Vagina (tissue), 2 donors: Measurements from ENCODE around the gene PDE4DIP. TPM values are rescaled to one million over a fixed set of nuclear protein-coding genes. Genes with fewer than 3 reads are reported as not detected.
"Not testable (repeated sequence)": the region's sequence is repeated elsewhere in the genome, so short reads cannot be mapped to it uniquely, and the experiment has no call there.

Experiments used
- DNase-seq, 2 donors: peaks; one replicate each; pipeline ENCODE4 v3.0.0-alpha.2; 2017; ENCODE audit errors: extremely low spot score in 2 of 2
- H3K27ac ChIP-seq: fragments of 200-600 bp; sonication (generic); one replicate; pipeline ENCODE4 v1.5.1; 2019
- H3K27me3 ChIP-seq: fragments of 200-600 bp; sonication (generic); one replicate; pipeline ENCODE4 v1.5.1; 2019
- H3K36me3 ChIP-seq, 2 donors: fragments of 200-600 bp; sonication (generic); one replicate each; pipeline ENCODE4 v1.5.1; 2017 to 2019
- H3K4me1 ChIP-seq: fragments of 200-600 bp; sonication (generic); one replicate; pipeline ENCODE4 v1.5.1; 2019
- H3K4me3 ChIP-seq, 2 donors: fragments of 200-600 bp; sonication (generic); 1 replicate in 1 of 2; 2 replicates in 1 of 2; pipeline ENCODE4 v1.5.1; 2016 to 2019
- H3K9me3 ChIP-seq: fragments of 200-600 bp; sonication (generic); one replicate; pipeline ENCODE4 v1.5.1; 2019
- intact Hi-C: fragments of 100-400 bp; cut with DNase I; formaldehyde crosslinking; loops from one replicate; pipeline ENCODE4 v1.15.1; 2023
- total RNA-seq: library from RNA; depleted of rRNA; stranded (reverse); fragments of >200 nt; gene quantifications from one replicate; pipeline ENCODE4 v1.2.3, GENCODE V29; 2016

Gene PDE4DIP
- total RNA-seq, 1 donor from 2014 or later = 32.4 TPM

DNA sequence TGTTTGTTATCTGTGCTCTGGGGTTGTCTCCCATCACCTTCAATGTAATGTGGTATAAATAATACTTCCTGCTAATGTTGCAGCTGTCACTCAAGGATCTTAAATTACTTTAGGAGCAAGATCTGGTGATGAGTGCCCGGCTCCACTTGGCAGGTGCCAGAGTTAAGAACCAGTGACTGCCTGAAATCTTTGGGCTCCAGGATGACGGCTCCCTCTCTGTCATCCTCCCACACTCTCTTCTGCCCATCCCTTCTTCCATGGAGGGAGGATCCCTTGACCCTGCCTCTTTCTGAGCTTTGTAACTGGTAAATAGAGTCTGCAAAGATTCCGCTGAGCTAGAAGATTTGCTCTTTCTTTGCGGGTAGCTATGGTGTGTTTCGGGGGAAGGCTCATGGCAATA is 44.4 kb downstream of the PDE4DIP start:
- H3K4me3 ChIP-seq, H3K4me1 ChIP-seq, H3K27ac ChIP-seq, DNase-seq, H3K9me3 ChIP-seq, intact Hi-C loops, H3K36me3 ChIP-seq, H3K27me3 ChIP-seq: not testable (repeated sequence)

DNA sequence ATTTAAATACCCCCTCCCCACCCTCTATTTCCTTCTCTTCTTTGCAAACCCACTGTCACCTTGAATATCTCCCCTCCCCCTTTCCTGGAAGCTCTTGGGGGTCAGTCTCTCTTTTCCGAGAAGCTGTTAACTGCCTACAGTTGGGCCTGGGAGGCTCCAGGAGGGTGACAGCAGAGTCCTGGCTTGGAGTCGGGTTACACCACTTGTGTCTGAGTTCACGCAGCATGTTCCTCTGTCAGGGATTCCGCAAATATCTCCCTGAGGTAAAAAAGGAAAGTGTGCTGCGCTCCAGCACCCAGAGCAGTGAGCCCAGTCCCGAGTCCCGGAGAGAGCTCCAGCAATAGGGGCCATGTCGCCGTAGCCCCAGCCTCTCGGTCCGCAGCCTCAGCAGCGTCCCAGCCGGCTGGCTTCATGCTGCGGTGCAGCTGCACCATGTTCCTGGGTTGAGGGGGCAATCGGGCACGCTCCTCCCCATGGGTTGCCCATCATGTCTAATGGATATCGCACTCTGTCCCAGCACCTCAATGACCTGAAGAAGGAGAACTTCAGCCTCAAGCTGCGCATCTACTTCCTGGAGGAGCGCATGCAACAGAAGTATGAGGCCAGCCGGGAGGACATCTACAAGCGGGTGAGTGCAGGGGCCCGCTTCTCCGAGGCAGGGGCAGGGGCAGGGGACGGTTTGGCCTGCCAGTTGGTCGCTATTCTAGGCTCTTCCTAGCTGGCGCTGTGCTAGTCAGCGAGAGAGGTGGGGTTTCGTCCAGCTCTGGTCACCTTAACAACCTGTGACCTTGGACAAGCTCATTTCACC is 45.2 kb downstream of the PDE4DIP start:
- intact Hi-C loops, H3K27ac ChIP-seq, H3K4me1 ChIP-seq, H3K36me3 ChIP-seq, H3K4me3 ChIP-seq, DNase-seq, H3K9me3 ChIP-seq, H3K27me3 ChIP-seq: not testable (repeated sequence)

DNA sequence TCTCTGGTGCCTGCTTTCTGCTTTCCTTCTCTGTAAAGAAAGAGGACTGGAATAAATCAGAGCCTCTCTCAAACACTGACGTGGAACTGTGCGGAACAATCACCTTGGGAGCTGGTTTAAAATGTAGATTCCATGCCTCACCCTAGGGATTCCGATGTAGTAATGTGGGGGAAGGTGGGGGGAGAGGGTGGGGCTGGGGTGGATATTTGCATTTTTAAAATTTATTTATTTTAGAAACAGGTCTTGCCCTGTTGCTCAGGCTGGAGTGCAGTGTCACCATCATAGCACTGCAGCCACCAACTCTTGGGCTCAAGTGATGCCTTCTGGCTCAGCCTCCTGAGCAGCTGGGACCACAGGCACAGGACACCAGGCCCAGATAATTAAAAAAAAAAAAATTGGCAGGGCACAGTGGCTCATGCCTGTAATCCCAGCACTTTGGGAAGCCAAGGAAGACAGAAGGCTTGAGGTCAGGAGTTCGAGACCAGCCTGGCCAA is 45.9 kb downstream of the PDE4DIP start:
- H3K4me3 ChIP-seq, DNase-seq, H3K9me3 ChIP-seq, H3K4me1 ChIP-seq, H3K27ac ChIP-seq, H3K27me3 ChIP-seq, H3K36me3 ChIP-seq, intact Hi-C loops: not testable (repeated sequence)

DNA sequence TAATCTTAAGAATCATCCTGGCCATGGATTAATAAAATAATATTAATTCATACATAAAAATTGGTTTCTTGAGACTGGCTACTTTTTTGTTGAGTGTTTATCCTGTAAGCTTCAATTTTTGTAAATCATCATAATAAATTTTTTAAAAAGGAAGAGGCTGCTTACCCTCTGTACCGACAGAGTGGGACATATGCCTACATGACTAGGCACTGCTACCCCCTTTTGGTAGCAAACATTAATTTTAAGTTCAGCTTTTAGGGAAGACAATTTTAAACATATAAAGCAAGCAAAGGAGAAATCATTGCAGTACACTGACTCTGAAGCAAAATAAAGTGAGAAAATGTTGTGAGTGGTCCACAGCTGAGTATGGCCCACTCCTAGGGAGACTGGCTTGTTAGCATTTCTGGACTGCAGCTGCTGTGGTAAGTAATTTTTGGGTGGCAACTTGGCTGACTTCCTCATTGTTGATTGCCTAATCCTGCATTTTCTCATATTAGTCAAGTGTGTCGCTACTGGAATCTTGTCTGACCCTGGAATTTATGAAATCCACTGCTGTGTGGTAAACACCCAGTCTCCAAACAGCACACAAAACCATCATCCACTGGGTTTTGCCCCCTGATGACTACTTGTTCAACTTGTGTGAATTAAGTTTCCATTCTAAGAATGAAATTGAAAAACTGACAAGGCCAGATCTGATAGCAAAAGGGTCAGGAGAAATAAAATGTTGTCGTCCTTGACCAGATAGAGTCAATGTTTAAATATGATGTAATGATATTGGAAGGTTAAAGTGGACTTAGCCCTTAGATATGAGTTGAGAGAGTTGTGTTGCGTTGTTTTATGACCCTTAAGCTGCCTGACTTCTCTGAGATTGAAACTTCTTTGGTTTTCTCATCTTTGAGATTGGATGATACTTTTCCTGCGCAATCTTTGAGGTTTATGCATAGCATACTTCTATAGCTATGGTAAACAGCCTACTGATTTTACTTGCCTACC is 50.4 kb downstream of the PDE4DIP start:
- DNase-seq, H3K4me1 ChIP-seq, H3K36me3 ChIP-seq, H3K27ac ChIP-seq, H3K27me3 ChIP-seq, H3K9me3 ChIP-seq, intact Hi-C loops, H3K4me3 ChIP-seq: not testable (repeated sequence)

DNA sequence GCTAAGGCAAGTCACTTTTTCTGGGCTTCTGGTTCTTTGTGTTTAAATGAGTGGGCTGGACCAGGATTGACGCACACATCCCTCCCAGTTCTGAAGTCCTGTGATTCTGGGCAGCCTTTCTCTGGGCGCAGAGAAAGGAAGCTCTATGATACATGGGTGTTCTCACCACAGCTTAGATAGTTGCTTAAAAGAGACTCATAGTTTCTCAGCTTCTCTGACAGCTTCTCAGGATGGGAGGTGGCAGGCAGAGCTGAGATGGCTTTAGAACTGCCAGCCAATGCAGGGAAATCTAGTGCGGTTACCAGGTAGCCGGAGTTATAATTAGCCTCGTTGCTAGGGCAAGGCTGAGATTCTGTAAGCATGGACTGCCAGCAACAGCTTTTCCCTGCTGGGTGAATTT is 55.8 kb downstream of the PDE4DIP start:
- intact Hi-C loops, H3K4me3 ChIP-seq, H3K9me3 ChIP-seq, H3K27me3 ChIP-seq, H3K27ac ChIP-seq, DNase-seq, H3K36me3 ChIP-seq, H3K4me1 ChIP-seq: not testable (repeated sequence)

DNA sequence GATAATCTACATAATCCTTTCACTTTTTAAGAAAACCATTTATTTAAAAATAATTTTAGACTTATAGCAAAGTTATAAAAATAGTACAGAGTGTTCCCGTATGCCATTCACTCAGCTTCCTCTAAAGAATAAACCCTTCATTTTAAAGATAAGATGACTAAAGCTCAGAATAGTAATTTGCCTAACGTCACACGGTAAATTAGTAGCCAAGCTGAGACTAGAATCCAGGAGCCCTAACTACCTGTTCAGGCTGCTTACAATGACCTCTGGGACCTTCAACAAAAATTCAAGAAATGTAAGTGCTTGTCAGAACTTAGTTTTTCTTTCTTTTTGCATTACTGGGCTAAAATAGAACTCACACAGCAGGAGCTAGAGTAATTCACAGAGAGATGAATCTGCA is 56.5 kb downstream of the PDE4DIP start:
- H3K27me3 ChIP-seq, H3K4me3 ChIP-seq, H3K36me3 ChIP-seq, intact Hi-C loops, H3K4me1 ChIP-seq, H3K9me3 ChIP-seq, DNase-seq, H3K27ac ChIP-seq: not testable (repeated sequence)

DNA sequence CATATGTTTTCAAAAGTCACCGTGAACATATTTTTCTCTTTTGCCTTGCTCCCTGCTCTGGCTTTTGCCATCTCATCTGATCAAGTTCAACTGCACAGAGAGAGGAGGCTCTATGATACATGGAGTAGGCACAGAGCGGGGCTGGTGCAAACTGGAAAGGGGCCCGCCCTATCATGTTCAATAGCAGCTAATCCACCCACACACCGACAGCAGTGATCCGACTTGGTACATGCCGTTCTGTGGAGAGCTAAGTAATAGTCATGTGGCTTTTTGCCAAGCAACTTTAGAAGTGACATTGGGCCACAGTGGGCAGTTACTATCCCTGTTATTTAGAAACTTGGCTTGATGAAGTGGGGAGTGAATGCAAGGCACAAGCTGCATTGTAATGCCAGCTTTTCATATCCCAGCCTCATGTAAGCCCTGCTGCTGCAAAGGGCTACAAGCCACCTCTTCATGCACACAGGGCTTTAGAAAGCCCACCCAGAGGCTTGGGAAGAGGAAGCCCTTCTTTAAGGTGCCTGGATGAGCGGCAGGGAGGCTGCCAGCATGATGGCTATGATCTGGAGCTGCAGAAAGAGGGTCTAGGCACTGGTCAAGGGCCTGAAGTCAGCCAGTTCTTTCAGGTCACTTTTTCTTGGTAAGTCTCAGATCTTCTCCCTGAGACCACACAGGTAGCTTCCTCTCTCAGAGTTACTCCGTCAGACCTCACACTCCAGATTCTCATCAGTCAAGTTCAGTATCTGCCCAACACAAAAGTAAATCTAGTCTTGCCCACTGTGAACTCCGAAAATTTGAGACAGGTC is 57.1 kb downstream of the PDE4DIP start:
- DNase-seq, H3K36me3 ChIP-seq, H3K9me3 ChIP-seq, H3K4me3 ChIP-seq, intact Hi-C loops, H3K27ac ChIP-seq, H3K27me3 ChIP-seq, H3K4me1 ChIP-seq: not testable (repeated sequence)

DNA sequence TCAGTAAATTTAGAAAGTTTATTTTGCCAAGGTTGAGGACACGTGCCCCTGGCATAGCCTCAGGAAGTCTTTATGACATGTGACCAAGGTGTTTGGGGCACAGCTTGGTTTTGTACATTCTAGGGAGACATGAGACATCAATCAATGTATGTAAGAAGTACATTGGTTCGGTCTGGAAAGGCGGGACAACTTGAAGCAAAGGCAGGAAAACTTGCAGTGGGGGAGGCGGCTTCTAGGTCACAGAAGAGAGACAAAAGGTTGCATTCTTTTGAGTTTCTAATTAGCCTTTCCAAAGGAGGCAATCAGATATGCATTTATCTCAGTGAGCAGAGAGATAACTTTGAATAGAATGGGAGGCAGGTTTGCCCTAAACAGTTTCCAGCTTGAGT is 57.7 kb downstream of the PDE4DIP start:
- H3K36me3 ChIP-seq, DNase-seq, H3K27me3 ChIP-seq, H3K4me1 ChIP-seq, H3K4me3 ChIP-seq, H3K27ac ChIP-seq, H3K9me3 ChIP-seq, intact Hi-C loops: not testable (repeated sequence)

DNA sequence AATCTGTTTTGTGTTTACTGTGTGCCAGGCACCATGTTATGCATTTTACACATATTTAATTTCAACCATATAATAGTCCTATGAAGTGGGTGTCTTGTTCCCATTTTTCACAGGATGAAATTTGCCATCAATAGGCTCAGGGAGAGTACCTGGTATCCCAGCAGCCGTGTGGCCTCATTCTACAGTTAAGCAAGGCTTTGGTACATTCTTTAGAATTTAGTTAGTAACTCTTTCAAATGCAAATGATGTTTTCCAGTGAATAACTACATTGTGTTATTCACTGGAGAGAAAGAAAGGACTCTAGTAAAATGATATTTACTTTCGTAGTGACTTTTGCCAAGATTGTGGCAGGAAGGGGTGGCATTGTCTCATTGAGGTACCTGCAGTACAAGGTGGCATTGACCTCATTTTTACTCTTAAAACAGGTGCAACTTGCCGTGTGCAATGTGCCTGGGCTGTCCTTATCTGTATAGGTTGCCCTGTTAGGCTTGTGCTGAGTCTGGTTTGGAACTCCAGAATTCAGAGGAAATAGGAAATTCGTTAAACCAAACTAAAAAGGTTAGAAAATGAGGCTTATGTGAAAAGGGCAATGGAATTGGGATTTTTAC is 65.1 kb downstream of the PDE4DIP start:
- intact Hi-C loops, DNase-seq, H3K27me3 ChIP-seq, H3K36me3 ChIP-seq, H3K4me1 ChIP-seq, H3K9me3 ChIP-seq, H3K4me3 ChIP-seq, H3K27ac ChIP-seq: not testable (repeated sequence)

DNA sequence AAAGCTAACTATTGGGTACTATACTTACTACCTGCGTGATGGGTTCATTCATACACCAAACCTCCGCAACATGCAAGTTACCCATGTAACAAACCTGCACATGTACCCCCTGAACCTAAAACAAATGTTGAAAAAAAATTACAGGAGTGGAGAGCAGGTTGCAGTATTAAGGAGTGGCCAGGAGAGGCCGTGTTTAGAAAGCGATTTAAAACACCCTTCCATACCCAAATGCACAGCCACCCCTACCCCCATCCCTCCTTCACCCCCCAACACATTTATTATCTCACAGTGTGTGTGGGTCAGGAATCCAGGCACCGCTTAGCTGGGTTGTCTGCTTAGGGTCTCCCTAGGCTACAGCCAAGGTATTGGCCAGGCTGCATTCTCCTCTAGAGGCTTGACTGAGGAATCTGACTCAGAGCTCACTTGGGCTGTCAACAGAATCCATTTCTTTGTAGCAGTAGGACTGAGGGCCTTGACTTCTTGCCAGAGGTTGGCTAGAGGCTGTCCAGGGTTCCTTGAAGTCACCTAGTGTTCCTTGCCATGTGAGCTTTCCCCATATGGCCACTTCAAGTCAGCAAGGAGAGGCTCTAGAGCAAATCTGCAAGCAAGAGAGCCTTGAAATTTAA is 67.2 kb downstream of the PDE4DIP start:
- H3K27me3 ChIP-seq, H3K4me3 ChIP-seq, DNase-seq, H3K27ac ChIP-seq, intact Hi-C loops, H3K4me1 ChIP-seq, H3K9me3 ChIP-seq, H3K36me3 ChIP-seq: not testable (repeated sequence)

DNA sequence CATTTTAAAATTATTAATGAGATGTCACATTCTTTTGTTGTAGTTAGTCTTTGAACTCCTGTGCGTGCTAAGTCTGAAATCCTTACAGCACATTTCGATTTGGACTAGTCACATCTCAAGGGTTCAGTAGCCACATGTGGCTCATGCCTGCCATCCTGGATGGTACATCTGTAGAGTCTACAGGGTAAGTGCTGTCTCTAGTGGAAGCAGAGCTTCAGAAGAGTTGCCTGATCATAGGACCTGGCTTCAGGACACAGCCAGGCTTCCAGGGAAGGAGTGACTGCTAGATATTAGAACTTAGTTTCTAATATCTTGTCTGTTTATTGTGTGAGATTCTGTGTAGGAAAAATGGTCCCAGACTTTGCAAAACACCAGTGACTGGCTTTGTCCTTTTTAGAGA is 72.0 kb downstream of the PDE4DIP start:
- DNase-seq, intact Hi-C loops, H3K27ac ChIP-seq, H3K9me3 ChIP-seq, H3K27me3 ChIP-seq, H3K36me3 ChIP-seq, H3K4me3 ChIP-seq, H3K4me1 ChIP-seq: not testable (repeated sequence)

DNA sequence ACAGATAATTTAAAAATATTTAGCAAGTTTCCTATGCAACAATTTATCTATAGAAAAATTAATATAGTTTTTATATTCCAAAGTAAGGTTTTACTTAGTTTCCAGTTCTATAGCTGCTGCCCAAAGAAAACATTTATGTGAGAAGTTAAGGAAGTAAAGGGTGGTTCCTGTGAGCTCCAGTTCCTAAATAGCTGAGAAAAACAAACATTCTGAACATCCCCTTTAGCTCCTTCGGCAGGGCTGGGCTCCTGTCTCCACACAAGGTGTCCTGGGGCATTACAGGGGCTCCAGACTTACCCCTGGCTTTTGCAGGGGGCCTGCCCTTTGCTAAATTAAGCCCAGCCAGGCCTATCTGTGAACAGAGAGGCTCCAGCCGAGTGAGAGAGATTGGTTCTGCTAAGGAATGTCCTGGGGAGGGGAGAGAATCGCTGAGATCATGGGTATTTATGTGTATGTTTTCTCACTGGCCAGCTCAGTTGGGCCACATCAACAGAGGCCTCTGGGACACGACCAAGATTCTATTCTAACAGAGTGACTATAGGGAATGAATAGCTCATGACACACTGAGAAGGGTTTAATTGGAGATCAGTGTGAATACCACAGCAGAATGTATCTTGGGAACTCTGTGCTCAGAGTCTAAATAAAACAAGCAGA is 72.6 kb downstream of the PDE4DIP start:
- H3K27ac ChIP-seq, H3K27me3 ChIP-seq, H3K9me3 ChIP-seq, intact Hi-C loops, DNase-seq, H3K36me3 ChIP-seq, H3K4me1 ChIP-seq, H3K4me3 ChIP-seq: not testable (repeated sequence)
